GM03348 (cell line): ENCODE results near the gene SDC4.

Source experiments
- DNase-seq: peaks from one replicate; pipeline ENCODE4 v3.0.0; 2012; ENCODE audit warnings: low spot score

Gene SDC4

DNA sequence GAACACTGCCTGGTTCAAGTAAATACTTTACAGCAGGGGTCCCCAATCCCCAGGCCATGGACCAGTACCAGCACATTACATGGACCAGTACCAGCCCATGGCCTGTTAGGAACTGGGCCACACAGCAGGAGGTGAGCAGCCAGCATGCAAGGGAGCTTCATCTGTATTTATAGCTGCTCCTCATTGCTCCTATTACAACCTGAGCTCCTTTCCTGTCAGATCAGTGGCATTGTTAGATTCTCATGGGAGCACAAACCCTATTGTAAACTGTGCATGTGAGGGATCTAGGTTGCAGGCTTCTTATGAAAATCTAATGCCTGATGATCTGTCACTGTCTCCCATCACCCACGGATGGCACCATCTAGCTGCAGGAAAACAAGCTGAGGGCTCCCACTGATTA, 53.6 kb downstream of the SDC4 start:
- no peak for DNase-seq

DNA sequence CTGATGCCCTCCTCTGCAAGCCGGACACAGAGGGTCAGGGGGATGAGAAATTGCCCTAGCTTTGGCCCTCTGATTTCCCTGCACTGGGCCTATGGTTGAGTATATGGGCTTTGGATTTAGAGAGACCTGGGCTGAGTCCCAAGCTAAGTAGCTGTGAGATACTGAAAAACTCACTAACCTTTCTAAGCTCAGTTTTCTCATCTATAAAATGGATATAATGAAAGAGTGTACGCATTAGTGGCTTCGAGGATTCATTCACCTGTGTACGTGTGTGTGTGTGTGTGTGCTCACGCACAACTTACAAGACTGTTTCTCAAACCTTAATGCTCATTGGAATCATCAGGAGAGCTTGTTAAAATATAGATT, 54.2 kb downstream of the SDC4 start:
- no peak for DNase-seq

DNA sequence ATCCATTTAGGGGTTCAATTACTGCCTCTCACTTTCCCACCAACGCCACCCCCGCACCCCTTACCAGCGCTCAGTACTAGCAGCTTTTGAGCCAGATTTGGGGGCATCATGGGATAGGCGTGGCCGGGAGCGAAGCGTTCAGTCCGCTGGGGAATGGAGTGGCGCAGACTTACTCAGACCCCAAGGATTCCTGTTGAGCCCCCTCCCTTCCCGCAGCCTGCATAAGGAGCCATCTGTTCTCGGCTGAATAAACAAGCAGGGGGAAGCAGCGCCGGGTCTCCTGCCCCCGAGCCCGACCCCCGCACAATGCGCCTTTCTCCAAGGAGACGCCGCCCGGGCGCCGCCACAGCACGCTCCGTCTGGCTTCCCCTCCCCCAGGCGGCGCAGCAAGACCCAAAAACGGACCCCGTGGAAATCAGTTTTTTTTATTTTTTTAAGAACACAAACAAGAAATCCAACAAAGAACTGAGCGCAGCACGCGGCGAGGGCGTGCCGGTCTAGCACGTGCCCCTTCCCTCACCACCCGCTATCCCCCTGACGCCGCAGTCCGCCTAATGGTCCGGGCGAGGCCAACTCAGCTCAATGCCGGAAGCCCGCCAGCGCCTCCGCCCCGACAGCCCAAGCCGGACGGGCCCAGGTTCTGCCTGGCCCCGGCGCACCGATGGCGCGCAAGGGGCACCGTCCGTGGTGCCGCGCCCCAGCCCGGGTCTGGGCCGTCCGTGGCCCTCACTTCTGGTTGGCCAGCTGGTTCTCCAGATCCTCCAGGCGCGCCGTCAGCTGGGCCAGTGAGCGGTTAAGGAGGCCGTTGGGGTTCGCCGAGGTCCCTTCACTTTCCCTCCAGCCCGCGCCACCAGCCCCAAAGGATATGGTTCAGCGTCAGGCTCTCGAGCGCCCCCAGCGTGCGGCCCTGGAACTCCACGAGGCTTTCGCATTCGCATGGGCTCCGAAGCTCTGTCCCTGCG, 54.9 kb downstream of the SDC4 start:
- peak; percentile 91 for DNase-seq

DNA sequence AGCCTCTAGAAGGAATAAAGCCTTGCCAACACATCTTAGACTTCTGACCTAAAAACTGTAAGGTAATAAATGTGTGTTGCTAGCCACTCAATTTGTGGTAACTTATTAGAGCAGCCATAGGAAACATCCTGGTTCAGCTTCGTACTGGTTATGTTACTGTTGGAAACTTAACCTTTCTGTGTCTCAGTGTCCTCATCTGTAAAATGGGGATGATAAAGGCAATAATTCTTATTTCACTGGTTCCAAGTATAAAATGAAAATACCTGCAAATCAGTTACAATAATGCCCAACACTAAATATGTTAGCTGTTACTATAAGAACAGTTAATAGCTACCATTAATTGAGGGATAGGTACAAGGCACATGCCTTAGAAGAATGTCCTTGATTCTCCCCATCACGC, 55.9 kb downstream of the SDC4 start:
- DNase-seq: no peak

DNA sequence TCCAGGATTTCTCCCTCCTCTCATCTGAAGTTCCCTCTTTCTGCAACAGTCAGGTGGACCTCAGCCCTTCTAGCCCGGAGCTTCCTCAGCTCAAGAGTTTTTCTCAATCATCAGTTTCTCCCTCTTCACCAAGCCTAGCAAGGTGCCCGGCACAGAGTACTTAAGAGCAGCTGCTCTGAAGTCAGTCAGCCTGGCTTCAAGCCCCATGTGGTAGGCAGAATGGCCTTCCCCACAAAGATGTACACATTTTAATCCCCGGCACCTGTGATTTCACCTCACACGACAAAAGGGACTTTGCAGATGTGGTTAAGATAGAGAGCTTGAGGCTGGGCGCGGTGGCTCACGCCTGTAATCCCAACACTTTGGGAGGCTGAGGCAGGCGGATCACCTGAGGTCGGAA, 56.7 kb downstream of the SDC4 start:
- DNase-seq: no peak

DNA sequence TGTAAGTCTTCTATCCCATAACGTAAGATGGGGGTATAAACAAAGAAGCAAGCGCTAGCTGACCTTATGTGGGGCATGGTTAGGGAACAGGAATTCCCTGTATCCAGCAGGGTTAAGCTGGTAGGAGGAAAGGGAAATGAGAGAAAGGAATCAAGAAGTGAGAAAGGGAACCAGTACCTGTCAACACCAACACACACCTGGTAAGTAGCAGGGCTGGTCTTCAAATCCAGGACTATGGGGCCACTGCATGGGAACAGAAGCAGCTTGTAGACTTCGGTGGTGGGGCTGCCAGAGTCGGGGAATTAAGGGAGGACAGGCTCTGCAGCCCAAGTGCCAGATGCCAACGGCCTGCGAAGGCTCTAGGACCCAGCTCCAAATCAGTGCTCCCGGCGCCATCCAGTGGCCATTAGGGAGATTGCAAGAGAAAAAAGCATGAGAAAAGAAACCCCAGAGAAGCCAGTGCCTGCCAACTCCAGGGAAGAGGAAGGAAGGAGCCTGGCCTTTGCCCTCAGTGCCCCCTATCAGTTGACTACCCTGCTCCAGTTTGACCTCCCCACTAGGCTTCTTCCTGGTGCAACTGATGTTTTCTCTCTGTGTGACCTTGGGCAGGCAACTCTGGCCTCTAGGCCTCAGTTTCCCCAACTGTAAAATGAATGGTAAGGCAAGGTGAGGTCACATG, 57.4 kb downstream of the SDC4 start:
- DNase-seq: peak; percentile 91

DNA sequence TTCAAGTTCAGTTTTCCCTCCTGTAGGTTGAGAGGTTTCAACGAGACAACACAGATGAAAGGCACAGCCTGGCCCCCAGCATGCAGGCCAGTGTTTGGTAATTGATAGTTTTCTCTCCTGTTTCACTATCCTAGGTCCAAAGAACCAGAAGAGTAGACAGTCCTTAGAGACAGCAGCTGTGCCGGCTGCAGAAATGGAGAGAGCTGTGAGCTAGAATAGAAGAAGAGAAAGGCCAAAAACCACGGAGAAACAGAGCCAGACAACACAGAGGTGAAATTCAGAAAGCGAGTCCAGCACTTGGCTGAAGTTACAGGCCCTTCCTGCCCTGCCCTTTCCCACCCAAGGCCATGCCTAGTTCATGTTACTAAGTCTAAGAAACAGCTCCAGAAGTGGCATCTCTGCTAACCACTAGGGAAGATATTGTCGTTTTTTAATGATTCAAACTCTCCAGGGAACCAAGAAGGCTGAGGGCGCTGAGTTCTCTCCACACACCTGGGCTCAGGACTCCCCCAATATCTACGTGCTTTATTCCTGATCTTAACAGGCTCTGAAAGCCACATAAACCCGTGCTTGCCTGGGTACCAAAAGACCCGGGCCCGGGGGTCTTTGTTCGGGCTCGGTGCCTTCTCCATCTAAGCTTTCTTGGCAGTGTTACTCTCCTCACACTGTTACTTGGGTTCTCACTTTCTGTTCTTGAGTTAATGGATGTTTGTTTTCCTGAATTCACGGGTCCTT, 58.1 kb downstream of the SDC4 start:
- DNase-seq: no peak

DNA sequence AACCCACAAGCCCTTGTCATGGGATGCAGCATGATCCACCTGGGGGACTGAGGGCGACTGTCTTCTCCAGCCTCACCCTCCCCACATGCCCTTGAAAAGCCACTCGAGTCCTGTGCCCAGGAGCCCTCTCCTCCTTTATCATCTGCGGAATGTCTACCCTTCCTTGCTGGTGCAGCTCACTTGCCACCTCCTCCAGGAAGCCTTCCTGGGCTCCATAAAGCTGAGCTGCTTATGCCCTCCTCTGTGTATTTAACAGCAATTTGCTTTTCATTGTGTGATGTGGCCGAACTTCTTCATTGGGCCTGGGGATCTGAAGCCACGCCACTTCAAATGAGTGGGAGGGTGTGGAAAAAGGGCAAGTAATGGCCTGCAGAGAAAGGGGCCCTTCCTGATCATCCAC, 59.4 kb downstream of the SDC4 start:
- no peak for DNase-seq

DNA sequence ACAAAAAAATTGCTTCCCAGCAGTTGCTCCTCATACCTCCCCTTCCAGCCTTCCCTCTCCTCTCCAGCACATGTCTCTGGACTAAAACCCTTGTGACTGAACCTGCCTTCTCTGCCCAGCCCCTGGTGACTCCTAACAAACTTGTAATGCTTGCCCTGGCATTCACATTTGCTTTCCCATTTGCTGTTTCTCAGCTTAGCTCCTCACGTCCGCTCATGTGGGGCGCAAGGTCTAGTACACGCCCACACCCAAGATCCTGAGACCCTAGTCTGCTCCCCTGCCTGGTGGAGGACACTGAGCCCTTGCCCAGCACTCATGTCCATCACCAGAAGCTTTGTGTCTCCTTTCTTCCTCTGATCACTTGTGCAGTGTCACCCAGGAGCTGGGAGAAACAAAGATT, 59.8 kb downstream of the SDC4 start:
- DNase-seq: no peak

DNA sequence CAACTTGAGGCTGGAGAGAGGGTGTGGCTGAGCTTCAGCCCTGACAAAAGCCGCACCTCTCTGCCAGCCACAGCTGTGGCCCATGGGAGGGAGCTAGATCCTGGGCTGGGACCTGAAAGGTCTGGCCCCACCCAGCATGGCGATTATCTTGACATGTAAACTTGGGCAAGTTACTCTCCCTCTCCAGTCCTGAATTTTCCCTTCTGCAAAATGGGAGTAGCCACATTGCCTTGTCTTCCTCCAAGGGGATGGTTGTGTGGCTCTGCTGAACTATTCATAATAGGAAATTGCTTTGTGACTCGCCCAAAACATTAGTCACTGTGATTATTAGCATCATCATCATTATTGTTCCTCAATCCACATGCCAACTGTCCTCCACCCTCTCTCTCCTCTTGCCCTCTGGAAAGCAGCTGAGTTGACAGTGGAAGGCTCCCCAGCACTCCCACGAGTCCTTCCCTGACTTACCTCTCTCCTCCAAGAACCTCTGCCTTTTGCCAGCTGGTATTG, 64.6 kb downstream of the SDC4 start:
- no peak for DNase-seq

DNA sequence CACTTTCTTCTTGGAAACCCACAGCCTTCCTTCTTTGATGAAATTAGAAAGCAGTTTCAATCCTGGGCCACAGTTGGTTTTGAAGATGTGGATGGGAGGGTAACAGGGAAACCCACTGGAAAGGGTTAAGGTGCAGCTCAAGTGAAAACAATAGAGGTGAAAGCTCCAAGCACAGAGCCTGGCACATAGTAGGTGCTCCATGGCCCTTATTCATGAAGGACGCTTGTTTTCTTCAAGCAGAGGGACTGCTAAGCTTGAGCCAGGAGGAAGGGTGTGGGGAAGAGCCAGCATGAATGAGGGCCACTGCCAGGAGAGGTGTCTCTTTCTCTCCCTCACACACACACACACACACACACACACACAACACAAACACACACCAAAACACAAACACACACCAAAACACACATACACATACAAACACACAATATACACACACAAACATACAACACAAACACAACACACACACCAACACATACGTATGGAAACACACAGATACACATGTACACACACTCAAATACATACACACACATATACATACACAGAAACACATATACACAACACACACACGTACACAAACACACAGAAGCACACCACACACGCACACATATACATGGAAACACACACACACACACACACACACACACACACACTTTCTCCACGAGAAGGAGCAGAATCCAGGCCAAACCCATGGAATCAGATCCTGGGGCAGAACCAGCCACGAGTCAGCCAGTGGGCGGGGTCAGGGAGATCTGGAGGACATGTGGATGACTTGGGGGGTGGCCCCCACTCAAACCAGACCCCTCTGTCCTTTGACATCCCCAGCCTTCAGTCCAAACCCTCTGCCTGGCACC, 65.3 kb downstream of the SDC4 start:
- DNase-seq: no peak

DNA sequence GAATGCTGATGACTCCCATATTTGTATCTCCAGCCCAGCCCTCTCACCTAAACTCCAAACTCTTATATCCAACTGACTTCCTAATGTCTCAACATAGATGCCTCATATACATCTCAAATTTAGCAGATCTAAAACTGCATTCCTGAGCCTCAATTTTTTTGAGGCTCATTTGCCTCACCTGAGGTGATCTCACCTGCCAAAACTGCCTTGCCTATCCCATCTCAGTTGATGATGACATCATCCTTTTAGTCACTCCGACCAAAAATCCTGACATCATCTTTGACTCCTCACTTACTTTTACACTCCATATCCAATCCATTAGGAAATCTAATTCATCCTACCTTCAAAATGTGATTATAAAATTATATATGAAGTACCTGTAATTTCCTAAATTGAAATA, 68.2 kb downstream of the SDC4 start:
- DNase-seq: no peak

DNA sequence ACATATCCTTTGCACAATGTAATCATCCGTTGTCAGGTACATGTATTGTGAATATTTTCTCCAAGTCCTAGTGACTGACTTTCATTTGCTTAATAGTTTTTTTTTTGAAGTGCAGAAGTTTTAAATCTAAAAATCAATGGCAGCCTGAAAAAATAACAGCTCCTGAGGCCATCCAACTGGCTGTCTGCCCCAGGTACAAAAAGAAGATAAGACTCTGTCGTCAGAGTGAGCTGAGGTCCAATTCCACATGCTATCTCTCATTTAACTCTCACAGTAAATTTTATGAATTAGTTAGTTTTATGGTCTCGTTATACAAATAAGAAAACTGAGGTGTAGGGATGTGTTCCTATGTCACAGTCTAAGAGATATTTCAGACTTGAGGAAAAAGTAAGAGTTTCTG, 72.9 kb downstream of the SDC4 start:
- no peak for DNase-seq
